GM18907 (cell line): ENCODE results near the gene MAGOH.
"Not testable (repeated sequence)": the region's sequence is repeated elsewhere in the genome, so short reads cannot be mapped to it uniquely, and the experiment has no call there.

ENCODE experiments used
- ATAC-seq: cut with Tn5 transposase; IDR thresholded peaks from one replicate; pipeline ENCODE4 v1.9.1; 2021; ENCODE audit warnings: mild to moderate bottlenecking, moderate library complexity; ENCODE audit not compliant: unreplicated experiment

The MAGOH gene

DNA sequence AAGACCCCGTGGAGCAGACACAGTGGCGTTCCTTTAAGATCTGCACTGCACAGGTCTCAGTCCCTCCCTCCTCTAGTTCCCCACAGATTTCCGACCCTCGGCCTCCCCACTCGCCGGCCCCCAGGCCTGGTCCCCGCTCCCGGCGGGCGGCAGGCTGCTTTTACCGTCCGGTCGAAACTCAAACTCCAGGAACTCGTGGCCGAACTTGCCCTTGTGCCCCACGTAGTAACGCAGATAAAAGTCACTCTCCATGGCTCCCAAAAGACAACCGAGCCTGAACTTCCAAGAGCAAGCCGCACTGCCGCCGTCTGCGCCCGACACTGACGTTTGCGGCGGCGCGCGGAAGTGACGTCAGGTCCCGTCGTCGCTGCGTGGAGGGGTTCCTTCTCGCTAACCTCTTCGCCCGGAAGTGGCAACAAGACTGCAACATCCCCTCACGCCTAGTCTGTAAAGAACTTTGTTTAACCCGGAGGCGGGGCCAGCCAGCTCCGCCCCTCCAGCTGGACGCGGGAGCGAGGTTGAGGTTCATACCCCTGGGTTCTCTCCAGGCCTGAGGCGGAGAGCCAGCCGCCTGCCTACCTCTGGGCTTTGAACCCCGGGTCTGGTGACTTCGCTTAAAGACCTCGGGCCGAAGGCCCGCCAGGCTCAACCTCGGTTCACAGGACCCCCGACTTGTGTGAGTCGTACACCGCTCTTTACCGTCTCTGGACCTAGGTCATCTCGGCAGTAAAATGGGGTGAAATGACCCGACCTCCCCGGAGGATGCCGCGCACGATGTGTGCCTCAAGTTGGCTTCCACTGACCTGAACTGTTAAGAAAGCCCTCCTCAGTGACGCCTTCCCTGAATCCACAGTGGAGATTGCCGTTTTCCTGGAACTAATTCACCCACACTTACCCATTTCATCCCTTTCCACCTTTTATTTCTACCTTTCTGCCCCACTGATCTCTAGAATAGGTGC lies at the start of gene MAGOH:
TSS of gene MAGOH (minus strand) at position 322 of the 959 bp plus-strand sequence. CDS start at position 252, 70 bp downstream.
- ATAC-seq, result peak; percentile 98

DNA sequence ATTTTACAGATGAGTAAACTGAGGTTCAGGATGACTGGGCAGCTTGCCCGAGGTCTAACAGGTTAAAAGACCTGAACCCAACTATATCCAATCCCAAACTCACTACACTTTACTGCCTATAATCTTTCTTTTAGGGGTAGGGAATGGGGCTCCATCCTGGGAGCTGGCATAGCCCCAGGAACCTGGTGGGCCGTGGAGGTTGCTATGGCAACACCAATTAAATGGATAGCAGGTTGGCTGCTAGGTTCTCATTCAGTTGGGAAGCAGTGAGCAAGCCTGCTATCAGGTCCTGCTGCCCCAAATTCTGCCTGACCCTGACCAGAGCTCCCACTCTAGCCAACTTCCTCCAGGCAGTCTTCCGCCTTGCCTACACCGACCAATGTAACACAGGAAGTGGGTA lies 48.6 kb upstream of the MAGOH start:
- no peak for ATAC-seq

DNA sequence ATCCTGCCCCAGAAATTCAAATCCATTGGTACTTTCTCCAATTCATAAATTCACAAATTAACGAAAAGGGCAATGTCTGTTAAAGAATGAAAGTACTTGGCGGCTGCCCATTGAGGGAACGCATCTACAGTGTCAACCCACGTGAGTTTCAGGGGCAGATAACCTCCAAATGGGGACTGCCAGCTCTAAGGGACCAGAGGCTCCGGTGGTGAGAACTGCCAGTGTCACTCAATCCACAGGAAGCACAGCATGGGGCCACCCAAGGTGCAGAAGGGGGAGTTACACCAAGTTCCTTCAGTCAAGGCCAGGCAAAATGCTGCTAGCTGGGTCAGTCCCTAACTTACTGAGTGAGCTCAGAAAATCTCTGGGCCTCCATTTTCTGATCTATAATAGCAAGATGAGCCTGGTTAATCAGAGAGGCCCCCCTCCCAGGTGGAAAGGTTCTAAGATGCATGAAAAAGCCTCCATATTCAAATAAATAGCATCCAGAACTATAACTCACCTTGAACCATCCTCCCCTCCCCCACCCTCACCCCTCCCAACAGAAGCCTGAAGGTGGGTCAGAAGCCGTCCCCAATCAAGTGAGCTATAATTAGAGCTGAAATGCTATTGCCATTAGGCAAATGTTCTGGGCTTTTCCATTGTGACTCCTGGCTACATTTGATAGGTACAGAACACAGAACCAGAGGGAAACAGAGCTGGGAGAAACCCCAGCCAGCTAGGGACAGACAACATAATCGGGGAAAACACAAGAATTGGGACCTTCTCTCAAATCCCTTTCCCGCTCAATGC lies 47.8 kb upstream of the MAGOH start:
- ATAC-seq, result no peak

DNA sequence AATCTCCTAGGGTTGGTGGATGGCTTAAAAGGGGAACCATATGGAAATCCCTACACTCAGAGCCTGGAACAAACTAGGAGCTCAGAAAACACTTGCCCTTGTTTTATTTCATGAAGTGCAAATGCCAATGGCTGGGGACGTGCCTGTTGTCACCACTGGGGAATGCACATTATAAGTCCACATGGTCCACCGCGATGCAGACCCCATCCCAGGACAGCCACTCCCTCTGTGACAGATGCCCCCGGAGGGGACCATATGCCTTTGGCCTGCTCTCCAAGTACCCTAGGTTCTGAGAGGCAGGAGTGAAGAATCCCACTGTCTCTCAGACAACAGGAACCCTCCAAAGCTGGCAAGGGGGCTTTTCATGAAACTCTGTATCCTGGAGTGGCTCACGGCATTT lies 47.2 kb upstream of the MAGOH start:
- ATAC-seq, result no peak

DNA sequence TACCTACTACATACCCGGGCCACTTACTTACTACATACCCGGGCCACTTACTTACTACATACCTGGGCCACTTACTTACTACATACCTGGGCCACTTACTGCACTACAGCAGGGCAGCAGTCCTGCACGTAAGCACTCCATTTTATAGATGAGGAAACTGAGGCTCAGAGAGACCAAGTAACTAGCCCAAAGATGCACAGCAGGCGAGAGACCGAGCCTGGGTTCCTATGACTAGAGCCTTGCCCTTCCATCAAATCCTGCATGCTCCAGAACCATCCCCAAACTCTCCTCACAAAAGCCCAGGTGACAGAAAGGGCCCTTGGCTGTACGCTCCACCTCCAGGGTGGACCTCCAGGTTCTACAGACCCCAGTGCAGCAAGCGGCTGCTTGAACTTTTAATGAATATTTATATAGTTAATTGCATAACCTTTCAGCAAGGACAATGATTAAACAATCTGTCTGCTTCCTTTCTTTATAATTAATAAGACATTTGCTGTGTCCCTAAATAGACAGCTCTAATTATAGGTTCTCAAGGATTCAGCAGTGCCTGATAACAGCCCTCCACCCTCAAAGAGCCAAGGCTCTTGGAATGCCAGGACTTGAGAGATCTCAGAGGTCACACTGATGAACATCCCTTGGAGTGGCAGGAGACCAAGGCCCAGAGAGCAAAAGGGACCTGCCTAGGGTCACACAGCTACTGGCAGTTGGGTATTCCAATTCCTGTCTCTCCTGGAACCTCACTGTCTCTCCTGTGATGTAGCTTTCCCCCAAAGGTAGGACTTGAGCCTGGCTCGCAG lies 46.1 kb upstream of the MAGOH start:
- ATAC-seq, result no peak

DNA sequence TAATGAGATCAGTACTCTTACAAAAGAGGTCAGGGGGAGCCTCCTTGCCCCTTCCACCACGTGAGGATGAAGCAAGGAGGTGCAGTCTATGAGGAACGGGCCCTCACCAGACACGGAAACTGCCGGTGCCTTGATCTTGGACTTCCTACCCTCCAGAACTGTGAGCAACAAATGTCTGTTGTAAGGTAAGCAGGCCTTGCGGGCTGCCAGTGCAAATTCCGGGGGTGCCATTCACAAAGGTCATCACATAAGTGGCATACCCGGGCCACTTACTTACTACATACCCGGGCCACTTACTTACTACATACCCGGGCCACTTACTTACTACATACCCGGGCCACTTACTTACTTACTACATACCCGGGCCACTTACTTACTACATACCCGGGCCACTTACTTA lies 44.8 kb upstream of the MAGOH start:
- ATAC-seq, result not testable (repeated sequence)

DNA sequence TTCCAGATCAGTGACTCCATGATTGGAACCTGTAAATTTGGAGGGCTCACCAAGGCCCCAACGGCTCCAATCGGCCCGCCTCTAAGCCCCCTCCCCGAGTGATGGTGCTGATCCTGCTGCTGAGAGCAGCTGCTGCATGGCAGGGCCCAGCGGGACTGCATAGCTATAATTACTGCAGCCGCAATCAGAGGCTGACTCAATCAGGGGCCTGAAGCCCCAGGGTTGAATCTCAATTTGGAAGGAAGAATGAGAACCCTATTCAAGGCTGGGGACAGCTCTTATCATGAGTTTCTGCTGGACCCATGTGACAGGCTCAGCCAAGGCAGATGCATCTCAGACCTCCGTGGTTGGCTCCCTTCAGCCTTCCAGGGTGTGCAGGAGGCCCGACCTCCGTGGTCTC lies 42.8 kb upstream of the MAGOH start:
- no peak for ATAC-seq

DNA sequence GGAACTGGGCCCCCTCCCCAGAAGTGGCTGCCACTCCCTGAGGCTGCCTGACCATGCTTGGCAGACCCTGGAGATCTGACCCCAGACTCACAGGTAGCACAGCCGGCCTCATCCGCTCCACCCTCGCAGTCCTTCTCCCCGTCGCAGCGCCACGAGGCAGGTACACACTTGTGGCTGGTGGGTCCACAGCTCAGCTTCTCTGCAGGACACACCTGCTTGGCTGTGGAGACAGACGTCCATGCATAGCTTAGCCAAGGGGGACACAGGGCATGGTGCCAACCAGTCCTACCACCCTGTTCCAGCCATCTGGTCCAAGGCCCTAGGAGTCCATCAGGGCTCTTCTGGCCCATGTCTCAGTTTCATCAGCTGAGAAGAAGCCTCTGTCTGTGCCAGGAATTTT lies 42.2 kb upstream of the MAGOH start:
- ATAC-seq, result no peak

DNA sequence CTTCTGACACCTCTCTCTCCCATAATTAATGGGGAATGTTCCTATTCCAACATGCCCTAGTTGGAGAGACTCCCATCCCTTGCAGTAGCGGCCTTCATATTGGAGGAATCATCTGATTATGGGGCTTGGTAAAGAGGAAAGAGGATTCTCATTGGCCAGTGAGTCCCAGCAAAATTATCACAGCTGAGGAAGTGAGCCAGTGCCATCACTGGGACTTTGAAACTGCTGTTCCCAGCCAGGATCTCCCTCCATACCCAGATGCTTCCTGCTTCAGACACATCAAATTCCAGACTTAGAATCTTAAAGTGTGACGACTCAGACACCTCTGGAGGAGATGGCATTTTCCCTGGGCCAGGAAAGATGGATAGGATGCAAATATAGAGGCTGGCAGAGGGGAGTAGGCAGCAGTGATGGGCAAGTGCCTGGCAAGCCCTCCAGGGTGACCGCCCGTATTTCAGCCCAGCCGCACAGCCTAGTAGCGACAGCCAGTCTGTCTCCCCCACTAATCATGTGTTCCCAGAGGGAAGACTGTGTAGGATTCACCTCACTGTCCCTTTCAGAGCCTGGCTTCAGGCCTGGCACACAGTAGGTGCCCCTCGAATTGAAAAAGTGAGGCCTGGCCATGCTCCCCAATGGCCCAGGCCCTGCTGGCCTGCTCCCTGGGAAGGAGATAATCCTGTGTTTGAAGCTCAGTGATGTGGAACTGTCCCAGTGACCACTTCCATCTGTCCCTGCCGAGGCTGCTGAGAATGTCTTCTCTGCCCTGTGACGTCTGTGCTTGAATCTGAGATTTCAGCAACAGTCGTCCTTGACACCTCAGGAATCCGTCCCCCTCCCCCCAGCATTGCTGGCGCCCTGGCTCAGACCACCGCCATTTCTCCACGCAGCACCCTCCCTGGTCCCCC lies 41.2 kb upstream of the MAGOH start:
- ATAC-seq, result no peak

DNA sequence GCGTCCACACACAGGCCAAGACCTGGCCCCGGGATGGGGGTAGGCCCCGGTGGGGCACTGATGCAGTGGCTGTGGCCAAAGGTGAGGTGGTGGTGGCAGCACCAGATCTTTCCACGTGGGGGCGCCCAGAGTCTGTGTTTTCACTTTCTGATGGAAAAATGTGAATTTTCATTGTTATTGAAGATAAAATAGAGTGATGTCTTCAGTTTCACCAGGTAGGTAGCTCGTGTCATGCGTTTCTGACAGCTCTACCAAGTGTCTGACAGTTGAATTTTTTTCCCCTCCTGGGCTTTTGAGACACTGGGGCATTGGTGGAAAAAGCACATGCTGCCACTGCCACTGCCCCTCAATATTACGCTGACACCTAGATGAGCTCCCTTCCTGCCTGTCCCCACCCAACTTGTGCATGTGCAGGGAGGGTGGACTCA lies 40.0 kb upstream of the MAGOH start:
- ATAC-seq, result no peak

DNA sequence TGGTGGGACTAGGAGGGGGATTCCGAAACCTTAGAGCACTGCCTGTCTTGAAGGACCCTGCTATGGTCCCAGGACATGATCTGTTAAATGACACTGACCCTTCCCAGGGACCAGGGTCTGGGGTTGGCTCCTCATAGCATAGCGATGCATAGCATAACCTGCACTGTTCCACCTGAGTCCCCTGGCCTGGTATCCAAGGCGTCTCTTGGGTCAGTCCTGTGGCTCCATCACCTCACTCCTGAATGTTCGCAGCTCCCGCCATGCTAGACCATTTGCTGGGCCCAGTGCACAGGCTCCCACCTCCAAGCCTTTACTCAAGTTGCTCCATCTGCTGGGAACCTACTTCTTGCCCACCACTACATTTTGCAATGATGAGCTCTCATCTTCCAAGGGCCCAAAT lies 39.0 kb upstream of the MAGOH start:
- ATAC-seq, result no peak

DNA sequence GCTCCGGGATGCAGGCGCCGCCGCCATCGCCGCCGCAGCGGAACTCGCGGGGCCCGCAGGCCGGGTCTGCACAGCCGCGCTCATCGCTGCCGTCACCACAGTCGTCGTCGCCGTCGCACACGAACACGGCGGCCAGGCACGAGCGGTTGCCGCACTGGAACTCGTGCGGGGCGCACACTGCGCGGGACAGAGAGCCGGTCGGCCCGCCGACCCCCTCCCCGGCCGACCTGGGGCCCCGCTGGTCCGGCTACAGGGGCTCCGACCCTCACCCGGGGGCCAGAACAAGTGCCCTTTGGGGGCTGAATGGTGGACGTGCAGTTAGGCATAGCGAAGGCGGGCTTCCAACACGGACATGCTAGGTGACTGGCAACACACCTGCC lies 38.6 kb upstream of the MAGOH start:
- ATAC-seq, result no peak

DNA sequence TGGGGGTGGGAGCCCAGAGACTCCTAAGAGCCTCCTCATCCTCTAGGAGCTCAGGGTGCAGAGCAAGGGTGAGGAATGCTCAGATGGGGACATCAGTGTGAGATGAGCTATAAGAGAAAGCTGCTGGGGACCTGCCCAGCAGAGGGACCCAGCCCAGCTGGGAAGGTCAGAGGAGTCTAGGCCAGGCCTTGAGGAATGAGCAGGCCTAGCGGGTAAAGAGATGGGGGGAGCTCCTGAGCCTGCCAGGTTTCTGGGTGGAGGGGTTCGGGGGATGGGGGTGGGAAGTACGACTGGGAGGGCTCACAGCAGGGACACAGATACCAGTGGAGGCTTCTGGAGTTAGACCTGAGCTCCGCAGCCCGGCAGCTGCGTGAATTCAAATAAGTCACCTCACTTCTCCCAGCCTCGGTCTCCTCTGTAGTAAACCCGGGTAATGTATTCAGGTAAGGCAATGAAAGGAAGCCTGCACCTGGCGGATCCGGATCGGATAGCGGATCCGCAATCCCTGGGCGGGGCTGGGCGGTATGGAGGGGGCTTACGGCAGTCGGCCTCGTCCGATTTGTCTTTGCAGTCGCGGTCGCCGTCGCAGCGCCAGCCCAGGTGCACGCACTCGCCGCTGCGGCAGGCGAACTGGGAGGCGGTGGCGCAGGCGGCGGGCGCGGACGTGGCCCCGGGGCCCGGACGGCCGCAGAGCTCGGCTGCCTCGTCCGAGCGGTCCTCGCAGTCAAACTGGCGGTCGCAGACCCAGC lies 38.0 kb upstream of the MAGOH start:
- ATAC-seq, result no peak

DNA sequence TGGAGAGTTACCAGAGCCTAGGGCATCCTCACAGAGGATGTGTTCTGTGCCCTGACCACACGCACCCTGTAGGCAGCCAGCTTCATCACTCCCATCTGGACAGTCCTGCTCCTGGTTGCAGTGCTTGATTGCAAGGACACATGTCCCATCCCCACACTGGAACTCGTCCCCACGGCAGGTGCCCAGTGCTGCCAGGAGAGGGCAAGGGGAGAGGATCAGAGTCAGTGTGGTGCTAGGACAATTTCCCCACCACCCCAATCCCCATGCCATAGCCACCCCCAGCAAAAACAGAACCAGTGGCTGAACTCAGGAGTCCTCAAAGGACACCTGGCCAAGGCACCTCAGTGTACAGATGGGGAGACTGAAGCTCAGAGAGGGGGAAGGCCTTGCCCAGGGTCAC lies 37.2 kb upstream of the MAGOH start:
- no peak for ATAC-seq

DNA sequence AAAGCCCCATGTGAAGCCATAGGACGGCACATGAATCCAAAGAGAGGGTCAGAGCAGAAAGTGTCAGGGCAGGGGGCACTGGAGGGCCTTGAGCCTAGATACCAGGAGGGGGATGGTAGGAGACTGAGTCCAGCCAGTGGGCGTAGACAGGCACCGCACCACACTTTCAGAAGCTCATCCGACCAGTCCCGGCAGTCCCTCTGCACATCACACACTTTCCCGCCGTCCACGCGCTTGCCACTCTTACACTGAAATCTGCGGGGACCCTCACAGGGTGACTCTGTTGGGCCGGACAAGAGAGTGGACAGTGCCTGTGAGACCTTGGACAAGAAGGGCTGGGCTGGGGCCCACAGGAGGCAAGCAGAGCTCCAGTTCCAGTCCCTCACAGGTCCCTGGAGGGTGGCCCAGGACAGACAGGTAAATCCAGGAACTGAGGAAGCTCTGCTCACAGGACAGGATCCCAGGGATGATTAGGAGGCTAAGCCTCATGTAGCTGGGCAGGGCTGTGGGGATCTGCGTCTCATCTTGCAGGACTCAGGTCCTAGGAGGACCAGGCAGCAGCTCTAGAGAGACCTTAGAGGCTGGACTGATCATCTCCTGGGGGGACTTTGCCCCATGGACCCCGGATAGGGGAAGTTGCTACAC lies 36.3 kb upstream of the MAGOH start:
- ATAC-seq, result no peak

DNA sequence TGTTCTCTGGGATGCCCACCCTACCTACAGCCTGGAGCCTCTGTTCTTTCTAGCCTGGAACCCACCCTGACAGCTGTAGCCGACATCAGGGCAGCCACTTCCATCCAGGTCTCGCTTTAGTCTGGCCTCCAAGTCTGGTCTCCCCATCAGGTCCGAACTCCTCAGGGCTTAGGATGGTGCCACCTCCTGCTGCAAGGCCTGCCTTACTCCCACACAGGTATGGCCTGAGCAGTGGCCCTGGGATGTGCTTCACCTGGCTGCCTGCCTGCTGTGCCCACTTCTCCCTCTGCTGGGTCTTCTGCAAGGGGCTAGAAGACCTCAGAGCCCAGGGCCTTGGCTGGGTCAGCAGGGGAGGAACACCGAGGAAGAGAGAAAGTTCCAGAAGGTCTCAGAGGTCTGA lies 35.7 kb upstream of the MAGOH start:
- no peak for ATAC-seq

DNA sequence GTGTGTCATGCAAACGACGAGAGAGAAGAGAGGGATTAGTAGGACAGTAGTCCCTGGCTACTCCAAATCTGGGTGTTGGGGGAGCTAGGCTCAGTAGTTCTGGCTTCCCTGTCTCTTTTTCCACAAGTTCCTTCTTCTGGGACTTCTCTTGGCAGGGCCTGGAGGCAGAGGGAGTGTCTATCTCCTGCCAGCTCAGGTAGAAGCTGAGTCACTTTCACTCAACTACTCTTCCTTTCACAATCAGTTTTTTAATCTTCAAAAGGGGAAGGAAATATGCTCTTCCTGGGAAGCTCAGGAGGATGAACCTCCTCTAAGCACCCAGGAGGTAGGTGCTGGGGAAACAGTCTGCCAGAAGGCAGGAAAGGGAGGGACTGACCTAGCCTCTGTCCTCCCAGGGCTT lies 35.2 kb upstream of the MAGOH start:
- no peak for ATAC-seq

DNA sequence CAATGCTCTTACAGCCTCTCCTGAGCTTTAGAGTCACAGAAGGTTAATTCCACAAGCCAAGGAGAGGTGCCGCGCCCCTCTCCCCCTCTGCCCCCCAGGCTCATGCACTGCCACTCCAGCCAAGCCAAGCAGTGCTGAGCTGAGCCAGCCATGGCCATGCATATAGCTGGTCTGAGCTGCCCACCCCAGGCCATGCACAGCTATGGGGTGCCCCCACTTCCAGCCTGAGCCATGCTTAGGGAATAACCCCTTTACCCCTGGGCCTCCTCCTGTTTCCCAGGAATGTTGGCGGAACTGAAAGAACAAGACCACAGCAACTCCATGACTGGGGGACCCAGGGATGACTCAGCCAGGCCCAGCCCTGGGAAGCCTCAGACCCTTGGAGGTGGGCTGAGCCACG lies 34.0 kb upstream of the MAGOH start:
- no peak for ATAC-seq
